ENCODE data around the gene PLEKHM3. TPM values are rescaled to one million over a fixed set of nuclear protein-coding genes. Genes with fewer than 3 reads are reported as not detected.

The PLEKHM3 gene
- total and polyA plus RNA-seq, 2 of the 13 experiments (the other 11 are each of a cell fraction or from before 2014, with no cell fraction given), result 4.5 to 4.7 TPM

GRCh38 chr2:208025037-208025813, at the start of gene PLEKHM3 (continued):
- TF ChIP-seq ZBTB2 (CRISPR knock-in tag; IDR thresholded peaks at IDR 0.05; ENCODE audit: low read depth) (peak; percentile 90), HMG20A (CRISPR knock-in tag; IDR thresholded peaks at IDR 0.05; ENCODE audit: borderline replicate concordance) (peak; percentile 69), ZFP36L2 (CRISPR knock-in tag; IDR thresholded peaks at IDR 0.05) (peak; percentile 97), KDM6A (CRISPR knock-in tag; IDR thresholded peaks at IDR 0.05; ENCODE audit: low read depth) (no peak), ZNF607 (CRISPR knock-in tag; IDR thresholded peaks at IDR 0.05; ENCODE audit: borderline replicate concordance) (peak; percentile 99), SP5 (CRISPR knock-in tag; IDR thresholded peaks at IDR 0.05; ENCODE audit: borderline replicate concordance, low read depth) (peak; percentile 32; the same call in 1 of the 2 replicates), CBX5 (CRISPR knock-in tag; IDR thresholded peaks at IDR 0.05; ENCODE audit: borderline replicate concordance) (peak; percentile 99), MLXIP (CRISPR knock-in tag; IDR thresholded peaks at IDR 0.05; ENCODE audit: borderline replicate concordance) (peak; percentile 84; the same call in 1 of the 2 replicates), SRF (IDR thresholded peaks at IDR 0.05; ENCODE audit: low read depth, low read length) (peak; percentile 87), ZHX1 (CRISPR knock-in tag; IDR thresholded peaks at IDR 0.05; ENCODE audit: low read depth) (peak; percentile 94), TBX2 (CRISPR knock-in tag; IDR thresholded peaks at IDR 0.05; ENCODE audit: borderline replicate concordance) (peak; percentile 97), ZNF382 (CRISPR knock-in tag; IDR thresholded peaks at IDR 0.05; ENCODE audit: borderline replicate concordance) (no peak), DNMT3B (CRISPR knock-in tag; conservative IDR thresholded peaks at IDR 0.05) (peak; percentile 99), HIC2 (CRISPR knock-in tag; IDR thresholded peaks at IDR 0.05; ENCODE audit: low read depth) (peak; percentile 51; the same call in 1 of the 2 replicates), MZF1 (CRISPR knock-in tag; IDR thresholded peaks at IDR 0.05; ENCODE audit: borderline replicate concordance) (peak; percentile 93; the same call in 1 of the 2 replicates), MYPOP (CRISPR knock-in tag; IDR thresholded peaks at IDR 0.05) (peak; percentile 91), ZNF326 (CRISPR knock-in tag; IDR thresholded peaks at IDR 0.05; ENCODE audit: borderline replicate concordance) (no peak), PAWR (CRISPR knock-in tag; IDR thresholded peaks at IDR 0.05; ENCODE audit: borderline replicate concordance) (peak; percentile 94), ZNF274 (CRISPR knock-in tag; IDR thresholded peaks at IDR 0.05) (peak; percentile 97; the same call in 1 of the 2 replicates)

Data from HepG2 (cell line).